ENCODE measurements around the gene CES3.
"Not testable (repeated sequence)": the region's sequence is repeated elsewhere in the genome, so short reads cannot be mapped to it uniquely, and the experiment has no call there.

Gene CES3

GRCh38 chr16:66954097-66954659 lies 6.9 kb upstream of the CES3 start:
- H3K9ac ChIP-seq (ENCODE audit: low read depth, low read length), result no peak overlapping the region
- no peak overlapping the region for H3K27ac ChIP-seq (ENCODE audit: low read depth, low read length)
- peaks cover 3% of the 10 kb centered on the region; the same call in 1 of the 2 replicates for H3K4me1 ChIP-seq (ENCODE audit: control insufficient read depth, insufficient read depth, low read length)

GRCh38 chr16:66955363-66956153 lies 5.5 kb upstream of the CES3 start:
- not testable (repeated sequence) for H3K4me1 ChIP-seq (ENCODE audit: control insufficient read depth, insufficient read depth, low read length); H3K27me3 ChIP-seq (ENCODE audit: control insufficient read depth, insufficient read depth, low read length); H3K9me3 ChIP-seq (ENCODE audit: control insufficient read depth, insufficient read depth, low read length); H3K9ac ChIP-seq (ENCODE audit: low read depth, low read length); H3K36me3 ChIP-seq (ENCODE audit: control insufficient read depth, insufficient read depth, low read length); H3K4me3 ChIP-seq (ENCODE audit: low read depth, low read length); H3K27ac ChIP-seq (ENCODE audit: low read depth, low read length)

More at GRCh38 chr16:66954097-66954659, 6.9 kb upstream of the CES3 start:
- Histone ChIP-seq H3K4me3 (ENCODE audit: low read depth, low read length) (no peak overlapping the region), H3K9me3 (ENCODE audit: control insufficient read depth, insufficient read depth, low read length) (no peaks in the 10 kb centered on the region; the same call in 1 of the 2 replicates), H3K36me3 (ENCODE audit: control insufficient read depth, insufficient read depth, low read length) (no peaks in the 10 kb centered on the region), H3K27me3 (ENCODE audit: control insufficient read depth, insufficient read depth, low read length) (peaks cover 16% of the 10 kb centered on the region)

GRCh38 chr16:66956154-66956457 lies 5.0 kb upstream of the CES3 start:
- not testable (repeated sequence) for H3K9me3 ChIP-seq (ENCODE audit: control insufficient read depth, insufficient read depth, low read length); H3K36me3 ChIP-seq (ENCODE audit: control insufficient read depth, insufficient read depth, low read length); H3K27me3 ChIP-seq (ENCODE audit: control insufficient read depth, insufficient read depth, low read length); H3K27ac ChIP-seq (ENCODE audit: low read depth, low read length); H3K4me3 ChIP-seq (ENCODE audit: low read depth, low read length); H3K4me1 ChIP-seq (ENCODE audit: control insufficient read depth, insufficient read depth, low read length); H3K9ac ChIP-seq (ENCODE audit: low read depth, low read length)

- peaks cover 2% of the 10 kb centered on the region; the same call in 1 of the 2 replicates for H3K4me1 ChIP-seq (ENCODE audit: control insufficient read depth, insufficient read depth, low read length)
Observed at GRCh38 chr16:66958857-66959703, 2.0 kb upstream of the CES3 start.

GRCh38 chr16:66959704-66960161 lies 1.3 kb upstream of the CES3 start:
- Histone ChIP-seq H3K4me3 (ENCODE audit: low read depth, low read length) (no peak overlapping the region), H3K27me3 (ENCODE audit: control insufficient read depth, insufficient read depth, low read length) (no peaks in the 10 kb centered on the region), H3K4me1 (ENCODE audit: control insufficient read depth, insufficient read depth, low read length) (peaks cover 2% of the 10 kb centered on the region; the same call in 1 of the 2 replicates), H3K36me3 (ENCODE audit: control insufficient read depth, insufficient read depth, low read length) (no peaks in the 10 kb centered on the region), H3K9ac (ENCODE audit: low read depth, low read length) (no peak overlapping the region), H3K27ac (ENCODE audit: low read depth, low read length) (no peak overlapping the region), H3K9me3 (ENCODE audit: control insufficient read depth, insufficient read depth, low read length) (no peaks in the 10 kb centered on the region)

More at GRCh38 chr16:66958857-66959703, 2.0 kb upstream of the CES3 start:
- Histone ChIP-seq H3K4me3 (ENCODE audit: low read depth, low read length) (no peak overlapping the region), H3K9me3 (ENCODE audit: control insufficient read depth, insufficient read depth, low read length) (no peaks in the 10 kb centered on the region), H3K9ac (ENCODE audit: low read depth, low read length) (no peak overlapping the region), H3K27me3 (ENCODE audit: control insufficient read depth, insufficient read depth, low read length) (no peaks in the 10 kb centered on the region), H3K27ac (ENCODE audit: low read depth, low read length) (no peak overlapping the region), H3K36me3 (ENCODE audit: control insufficient read depth, insufficient read depth, low read length) (no peaks in the 10 kb centered on the region)

- H3K9me3 ChIP-seq (ENCODE audit: control insufficient read depth, insufficient read depth, low read length), result no peaks in the 10 kb centered on the region
- no peak overlapping the region for H3K27ac ChIP-seq (ENCODE audit: low read depth, low read length)
- no peaks in the 10 kb centered on the region for H3K36me3 ChIP-seq (ENCODE audit: control insufficient read depth, insufficient read depth, low read length)
- no peak overlapping the region for H3K9ac ChIP-seq (ENCODE audit: low read depth, low read length)
- no peaks in the 10 kb centered on the region for H3K27me3 ChIP-seq (ENCODE audit: control insufficient read depth, insufficient read depth, low read length)
- H3K4me1 ChIP-seq (ENCODE audit: control insufficient read depth, insufficient read depth, low read length), result peaks cover 2% of the 10 kb centered on the region; the same call in 1 of the 2 replicates
- H3K4me3 ChIP-seq (ENCODE audit: low read depth, low read length), result no peak overlapping the region
Observed at GRCh38 chr16:66960270-66960669, 796 bp upstream of the CES3 start.

- Histone ChIP-seq H3K27ac (ENCODE audit: low read depth, low read length) (no peak overlapping the region), H3K9me3 (ENCODE audit: control insufficient read depth, insufficient read depth, low read length) (no peaks in the 10 kb centered on the region), H3K9ac (ENCODE audit: low read depth, low read length) (no peak overlapping the region), H3K4me1 (ENCODE audit: control insufficient read depth, insufficient read depth, low read length) (peaks cover 2% of the 10 kb centered on the region; the same call in 1 of the 2 replicates), H3K4me3 (ENCODE audit: low read depth, low read length) (no peak overlapping the region), H3K27me3 (ENCODE audit: control insufficient read depth, insufficient read depth, low read length) (no peaks in the 10 kb centered on the region), H3K36me3 (ENCODE audit: control insufficient read depth, insufficient read depth, low read length) (no peaks in the 10 kb centered on the region)
Observed at GRCh38 chr16:66961914-66962313, 848 bp downstream of the CES3 start.

GRCh38 chr16:66964049-66964448 lies 3.0 kb downstream of the CES3 start:
- no peaks in the 10 kb centered on the region for H3K27me3 ChIP-seq (ENCODE audit: control insufficient read depth, insufficient read depth, low read length)
- no peaks in the 10 kb centered on the region for H3K9me3 ChIP-seq (ENCODE audit: control insufficient read depth, insufficient read depth, low read length)
- no peak overlapping the region for H3K4me3 ChIP-seq (ENCODE audit: low read depth, low read length)
- peaks cover 2% of the 10 kb centered on the region; the same call in 1 of the 2 replicates for H3K4me1 ChIP-seq (ENCODE audit: control insufficient read depth, insufficient read depth, low read length)
- no peak overlapping the region for H3K9ac ChIP-seq (ENCODE audit: low read depth, low read length)
- H3K27ac ChIP-seq (ENCODE audit: low read depth, low read length), result no peak overlapping the region
- H3K36me3 ChIP-seq (ENCODE audit: control insufficient read depth, insufficient read depth, low read length), result no peaks in the 10 kb centered on the region

GRCh38 chr16:66968847-66969246 lies 7.8 kb downstream of the CES3 start:
- no peaks in the 10 kb centered on the region for H3K4me1 ChIP-seq (ENCODE audit: control insufficient read depth, insufficient read depth, low read length)
- H3K9ac ChIP-seq (ENCODE audit: low read depth, low read length), result no peak overlapping the region
- no peaks in the 10 kb centered on the region for H3K27me3 ChIP-seq (ENCODE audit: control insufficient read depth, insufficient read depth, low read length)
- H3K36me3 ChIP-seq (ENCODE audit: control insufficient read depth, insufficient read depth, low read length), result no peaks in the 10 kb centered on the region
- no peak overlapping the region for H3K4me3 ChIP-seq (ENCODE audit: low read depth, low read length)
- no peaks in the 10 kb centered on the region for H3K9me3 ChIP-seq (ENCODE audit: control insufficient read depth, insufficient read depth, low read length)
- no peak overlapping the region for H3K27ac ChIP-seq (ENCODE audit: low read depth, low read length)

- Histone ChIP-seq H3K9me3 (ENCODE audit: control insufficient read depth, insufficient read depth, low read length) (no peaks in the 10 kb centered on the region), H3K4me3 (ENCODE audit: low read depth, low read length) (no peak overlapping the region), H3K36me3 (ENCODE audit: control insufficient read depth, insufficient read depth, low read length) (no peaks in the 10 kb centered on the region), H3K27ac (ENCODE audit: low read depth, low read length) (no peak overlapping the region), H3K27me3 (ENCODE audit: control insufficient read depth, insufficient read depth, low read length) (no peaks in the 10 kb centered on the region), H3K4me1 (ENCODE audit: control insufficient read depth, insufficient read depth, low read length) (no peaks in the 10 kb centered on the region), H3K9ac (ENCODE audit: low read depth, low read length) (no peak overlapping the region)
Observed at GRCh38 chr16:66970775-66971720, 10.0 kb downstream of the CES3 start.

All from HUES48 (cell line).